ENCODE results near the gene TNFAIP2.

Gene TNFAIP2

DNA sequence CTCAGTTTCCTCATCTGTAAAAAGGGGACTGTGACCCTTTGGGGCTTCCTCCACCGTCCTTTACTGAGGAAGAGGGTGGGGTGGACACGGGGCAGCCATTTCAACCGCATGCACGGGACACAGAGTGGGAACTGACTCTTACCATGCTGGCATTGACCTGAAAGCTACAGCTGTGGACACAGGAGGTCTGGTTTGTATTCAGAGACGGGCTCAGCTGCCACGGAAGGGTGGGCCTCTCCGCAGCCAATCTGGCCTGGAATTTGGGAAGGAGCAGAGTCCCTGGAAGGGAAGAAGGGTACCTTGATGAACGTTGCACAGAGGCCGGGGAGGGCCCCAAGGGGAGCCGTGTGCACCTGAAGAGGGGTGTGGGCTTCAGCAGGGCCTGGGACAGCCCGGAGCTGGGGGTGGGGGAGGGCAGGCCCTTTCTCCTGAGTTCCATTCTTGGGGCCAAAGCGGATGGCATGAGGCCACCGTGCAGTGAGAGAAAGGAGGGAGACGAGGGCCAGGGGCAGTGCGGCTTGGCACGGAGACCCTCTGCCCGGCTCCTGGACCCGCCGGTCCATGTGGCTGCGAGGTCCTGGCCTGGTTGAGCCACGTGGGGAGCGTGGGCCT is 14.5 kb downstream of the TNFAIP2 start:
- Histone ChIP-seq H3K9me3 (ENCODE audit: insufficient read depth, low read length) (no peaks in the 10 kb centered on the region), H3K36me3 (ENCODE audit: low read length) (no peaks in the 10 kb centered on the region), H4K20me1 (ENCODE audit: low read depth, low read length) (no peaks in the 10 kb centered on the region), H3K4me3 (ENCODE audit: insufficient read depth, low read length, poor library complexity, severe bottlenecking) (no peak overlapping the region), H3F3A (ENCODE audit: insufficient read depth) (peaks cover 7% of the 10 kb centered on the region; the same call in 1 of the 2 replicates), H3K9me2 (replicated peaks; ENCODE audit: insufficient read depth, low read length) (no peaks in the 10 kb centered on the region), H3K27me3 (ENCODE audit: low read length) (no peaks in the 10 kb centered on the region), H3K79me2 (ENCODE audit: insufficient read depth, low read length) (no peaks in the 10 kb centered on the region), H3K27ac (ENCODE audit: low read depth, low read length) (no peak overlapping the region), H3K9ac (ENCODE audit: low read length) (no peak overlapping the region), H3K4me2 (ENCODE audit: low read depth, low read length, poor library complexity, severe bottlenecking) (no peak overlapping the region), H2AFZ (ENCODE audit: low read depth, low read length, severe bottlenecking) (no peak overlapping the region)
- TF ChIP-seq, protein P1, sequence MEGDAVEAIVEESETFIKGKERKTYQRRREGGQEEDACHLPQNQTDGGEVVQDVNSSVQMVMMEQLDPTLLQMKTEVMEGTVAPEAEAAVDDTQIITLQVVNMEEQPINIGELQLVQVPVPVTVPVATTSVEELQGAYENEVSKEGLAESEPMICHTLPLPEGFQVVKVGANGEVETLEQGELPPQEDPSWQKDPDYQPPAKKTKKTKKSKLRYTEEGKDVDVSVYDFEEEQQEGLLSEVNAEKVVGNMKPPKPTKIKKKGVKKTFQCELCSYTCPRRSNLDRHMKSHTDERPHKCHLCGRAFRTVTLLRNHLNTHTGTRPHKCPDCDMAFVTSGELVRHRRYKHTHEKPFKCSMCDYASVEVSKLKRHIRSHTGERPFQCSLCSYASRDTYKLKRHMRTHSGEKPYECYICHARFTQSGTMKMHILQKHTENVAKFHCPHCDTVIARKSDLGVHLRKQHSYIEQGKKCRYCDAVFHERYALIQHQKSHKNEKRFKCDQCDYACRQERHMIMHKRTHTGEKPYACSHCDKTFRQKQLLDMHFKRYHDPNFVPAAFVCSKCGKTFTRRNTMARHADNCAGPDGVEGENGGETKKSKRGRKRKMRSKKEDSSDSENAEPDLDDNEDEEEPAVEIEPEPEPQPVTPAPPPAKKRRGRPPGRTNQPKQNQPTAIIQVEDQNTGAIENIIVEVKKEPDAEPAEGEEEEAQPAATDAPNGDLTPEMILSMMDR (IDR thresholded peaks at IDR 0.05; ENCODE audit: insufficient read depth, low read length, poor library complexity, severe bottlenecking) = no peak
- TF ChIP-seq EZH2phosphoT487 (conservative IDR thresholded peaks at IDR 0.05; ENCODE audit: low read length) = no peak

DNA sequence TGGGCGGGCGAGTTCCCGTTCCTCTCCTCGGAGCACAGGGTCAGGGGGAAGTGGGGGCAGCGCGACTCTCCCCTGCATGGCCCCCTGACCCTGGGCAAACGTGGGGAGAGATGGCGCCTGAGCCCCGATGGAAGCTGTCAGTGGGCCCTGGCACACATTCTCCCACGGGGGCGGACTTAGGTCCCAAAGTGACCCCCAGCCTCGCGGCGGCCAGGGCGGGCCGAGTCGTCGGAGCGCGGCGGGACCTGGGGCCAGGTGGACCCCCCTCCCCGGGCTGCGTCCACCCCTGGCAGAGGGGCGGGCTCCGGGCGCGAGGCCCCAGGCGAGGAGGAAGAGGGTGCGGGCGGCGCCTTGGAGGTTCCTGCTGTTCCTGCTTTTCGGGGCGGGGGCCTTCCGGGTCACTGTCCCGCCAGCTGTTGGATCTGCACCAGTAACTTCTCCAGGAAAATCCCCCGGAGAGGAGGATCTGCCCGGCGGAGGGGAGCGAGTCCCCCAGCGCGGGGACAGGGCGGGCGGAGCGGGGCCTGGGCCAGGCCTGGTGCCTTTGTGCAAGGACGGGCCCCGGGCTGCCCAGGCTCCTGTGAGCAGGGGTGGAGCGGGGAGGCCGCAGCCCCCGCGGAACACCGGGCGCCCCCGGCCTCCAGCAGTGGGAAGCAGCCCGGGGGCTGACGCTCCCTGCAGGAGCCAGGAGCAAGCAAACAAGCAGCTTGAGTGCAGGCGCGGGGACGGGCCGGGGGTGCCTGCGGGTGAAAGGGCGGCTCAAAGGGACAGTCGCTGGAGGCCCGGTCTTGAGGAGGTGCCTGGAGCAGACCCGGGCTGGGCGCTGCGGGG is 15.3 kb downstream of the TNFAIP2 start:
- Histone ChIP-seq H3K4me2 (ENCODE audit: low read depth, low read length, poor library complexity, severe bottlenecking) (no peak overlapping the region), H2AFZ (ENCODE audit: low read depth, low read length, severe bottlenecking) (no peak overlapping the region), H3K9ac (ENCODE audit: low read length) (no peak overlapping the region)

DNA sequence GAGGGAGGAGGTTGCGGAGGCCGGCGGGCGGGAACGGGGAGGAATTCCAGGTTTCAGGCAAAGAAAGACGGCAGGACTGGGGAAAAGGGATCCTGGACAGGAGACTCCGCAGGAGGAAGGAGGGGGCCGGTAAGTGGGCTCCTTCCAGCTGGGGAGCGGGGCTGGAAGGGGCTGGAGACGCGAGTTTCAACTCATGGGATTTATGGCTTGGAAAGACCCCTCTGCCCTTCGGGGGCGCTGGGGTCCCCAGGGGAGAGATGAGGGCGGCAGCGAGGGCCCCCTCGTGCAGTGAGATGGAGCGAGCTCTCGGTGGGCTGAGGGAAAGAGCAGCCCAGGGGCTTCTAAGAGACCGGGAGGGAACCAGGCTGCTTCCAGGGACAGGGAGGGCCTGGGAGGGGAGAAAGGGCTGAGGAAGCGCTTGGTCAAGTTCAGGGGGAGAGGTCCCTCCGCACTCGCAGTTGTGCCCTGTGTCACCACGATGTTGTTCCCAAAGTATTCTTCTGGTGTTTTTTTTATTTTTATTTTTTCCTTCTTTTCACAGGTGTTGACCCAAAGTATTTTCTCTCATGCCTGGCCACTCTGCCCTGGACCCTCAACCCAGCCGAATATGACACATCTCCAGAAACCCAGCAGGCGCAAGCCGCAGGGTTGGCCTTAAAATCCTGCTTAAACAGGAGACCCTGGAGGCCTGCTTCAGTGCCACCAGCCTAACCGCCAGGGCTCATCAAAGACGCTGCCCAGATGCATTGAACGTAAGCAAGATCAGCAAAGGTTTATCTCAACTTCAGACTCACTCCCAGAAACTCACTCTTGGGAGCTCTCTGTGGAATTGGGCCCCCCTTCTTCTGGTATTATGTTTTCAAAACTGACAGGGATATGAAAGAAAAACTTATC is 16.1 kb downstream of the TNFAIP2 start:
- no peaks in the 10 kb centered on the region for H3K36me3 ChIP-seq (ENCODE audit: low read length)
- no peaks in the 10 kb centered on the region for H3K9me2 ChIP-seq (replicated peaks; ENCODE audit: insufficient read depth, low read length)
- H3K27ac ChIP-seq (ENCODE audit: low read depth, low read length) = no peak overlapping the region
- H3K9me3 ChIP-seq (ENCODE audit: insufficient read depth, low read length) = no peaks in the 10 kb centered on the region
- no peak overlapping the region for H3K4me3 ChIP-seq (ENCODE audit: insufficient read depth, low read length, poor library complexity, severe bottlenecking)
- no peaks in the 10 kb centered on the region for H4K20me1 ChIP-seq (ENCODE audit: low read depth, low read length)
- no peak for TF ChIP-seq EZH2phosphoT487 (conservative IDR thresholded peaks at IDR 0.05; ENCODE audit: low read length)
- H2AFZ ChIP-seq (ENCODE audit: low read depth, low read length, severe bottlenecking) = no peak overlapping the region
- no peak overlapping the region for H3K4me2 ChIP-seq (ENCODE audit: low read depth, low read length, poor library complexity, severe bottlenecking)
- H3K27me3 ChIP-seq (ENCODE audit: low read length) = no peaks in the 10 kb centered on the region
- no peak overlapping the region for H3K9ac ChIP-seq (ENCODE audit: low read length)
- peaks cover 7% of the 10 kb centered on the region; the same call in 1 of the 2 replicates for H3F3A ChIP-seq (ENCODE audit: insufficient read depth)
- H3K79me2 ChIP-seq (ENCODE audit: insufficient read depth, low read length) = no peaks in the 10 kb centered on the region

More for the DNA sequence above, 15.3 kb downstream of the TNFAIP2 start:
- Histone ChIP-seq H3F3A (ENCODE audit: insufficient read depth) (peaks cover 7% of the 10 kb centered on the region; the same call in 1 of the 2 replicates), H3K79me2 (ENCODE audit: insufficient read depth, low read length) (no peaks in the 10 kb centered on the region), H3K9me3 (ENCODE audit: insufficient read depth, low read length) (no peaks in the 10 kb centered on the region), H4K20me1 (ENCODE audit: low read depth, low read length) (no peaks in the 10 kb centered on the region), H3K4me3 (ENCODE audit: insufficient read depth, low read length, poor library complexity, severe bottlenecking) (no peak overlapping the region), H3K27ac (ENCODE audit: low read depth, low read length) (no peak overlapping the region), H3K36me3 (ENCODE audit: low read length) (no peaks in the 10 kb centered on the region), H3K9me2 (replicated peaks; ENCODE audit: insufficient read depth, low read length) (no peaks in the 10 kb centered on the region), H3K27me3 (ENCODE audit: low read length) (no peaks in the 10 kb centered on the region)
- TF ChIP-seq EZH2phosphoT487 (conservative IDR thresholded peaks at IDR 0.05; ENCODE audit: low read length) = no peak
- TF ChIP-seq, protein P1 (IDR thresholded peaks at IDR 0.05; ENCODE audit: insufficient read depth, low read length, poor library complexity, severe bottlenecking) = no peak

Measured in SU-DHL-6 (cell line).